ENCODE data around the gene MIDN. TPM values are rescaled to one million over a fixed set of nuclear protein-coding genes. Genes with fewer than 3 reads are reported as not detected.

The MIDN gene
- total RNA-seq, 2 experiments from 2014 or later, result 45.3 to 50.0 TPM

DNA sequence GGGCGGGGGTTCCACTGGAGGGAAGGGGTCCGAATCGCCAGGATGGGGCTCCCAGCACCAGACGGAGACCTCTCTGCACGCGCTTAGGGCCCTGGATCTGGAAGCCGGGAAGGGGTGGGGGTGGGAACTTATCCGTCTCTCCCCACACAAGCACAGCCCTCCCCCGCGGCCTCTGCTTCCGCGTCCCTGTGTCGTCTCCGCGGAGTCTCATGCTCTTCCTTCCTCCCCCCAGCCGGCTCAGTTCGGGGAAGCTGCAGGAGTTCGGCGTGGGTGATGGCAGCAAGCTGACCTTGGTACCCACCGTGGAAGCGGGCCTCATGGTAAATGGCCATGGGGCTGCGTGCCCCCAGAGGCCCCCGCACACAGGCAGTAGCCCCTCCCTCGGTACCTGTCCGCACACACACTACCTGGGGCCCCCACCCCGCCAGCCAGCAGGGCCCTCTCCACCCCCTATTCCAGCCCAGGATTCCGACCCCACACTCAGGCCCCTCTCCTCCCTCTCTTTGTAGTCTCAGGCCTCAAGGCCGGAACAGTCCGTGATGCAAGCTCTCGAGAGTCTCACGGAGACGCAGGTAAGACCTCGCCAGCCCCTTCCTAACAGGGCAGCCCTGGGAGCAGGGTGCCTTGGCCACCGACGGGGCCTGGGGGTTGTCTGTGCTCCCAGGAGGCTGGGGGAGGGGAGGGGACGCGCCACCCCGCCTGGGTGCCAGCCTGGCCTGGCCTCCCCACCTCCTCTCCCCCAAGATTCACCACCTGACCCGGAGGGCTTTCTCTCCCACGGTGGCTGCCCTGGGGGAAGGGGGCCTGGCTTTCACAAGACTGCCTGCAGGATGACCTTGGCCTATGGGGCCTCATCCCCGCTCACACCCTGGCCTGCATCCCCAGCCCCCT lies 3.2 kb downstream of the MIDN start:
- ChIA-PET CTCF (interaction anchor here (6.5 kb wide), 1 partner anchor 16 kb away, joined by 76 read pairs; the partner anchor contains the start of gene CIRBP), POLR2A (interaction anchor here (0.6 to 3.1 kb wide), 3 partner anchors 10 to 18 kb away, joined by 3 to 17 read pairs (median 4); partner anchors contain the start of genes ATP5F1D and CIRBP)

DNA sequence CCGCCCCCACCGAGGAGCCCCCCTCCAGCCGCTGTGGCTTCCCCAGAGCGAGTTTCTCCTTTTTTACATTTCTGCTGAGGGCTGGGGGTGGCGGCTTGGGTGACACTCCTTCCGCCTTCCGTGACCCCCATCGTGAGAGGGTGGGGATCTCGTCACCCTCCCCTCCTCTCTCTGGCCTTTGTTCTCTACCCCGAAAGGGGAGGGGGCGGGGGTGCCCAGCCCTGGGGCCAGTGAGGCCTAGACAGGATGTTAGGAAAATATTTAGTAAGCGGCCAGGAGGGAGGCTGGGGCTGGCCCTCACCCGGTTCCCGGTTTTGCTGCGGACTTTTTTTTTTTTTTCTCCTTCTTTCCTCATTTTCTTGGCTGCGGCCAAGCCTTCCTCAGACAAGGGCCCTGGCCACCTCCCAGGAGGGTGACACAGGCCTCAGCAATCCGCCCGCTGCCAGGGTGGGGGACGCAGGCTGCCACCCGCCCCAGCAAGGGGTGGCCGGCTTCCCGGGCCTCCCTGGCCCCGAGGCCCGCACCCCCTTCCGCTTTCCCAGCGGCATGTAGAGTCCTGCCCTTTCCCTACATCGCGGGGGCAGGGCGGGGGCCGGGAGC lies 3.9 kb downstream of the MIDN start:
- ChIA-PET POLR2A (interaction anchor here (0.7 to 3.1 kb wide), 7 partner anchors 14 to 1006 kb away, joined by 3 to 17 read pairs (median 8); partner anchors contain the start of genes CIRBP and FAM174C), CTCF (interaction anchor here (0.8 to 17.9 kb wide), 6 partner anchors 8 to 118 kb away, joined by 3 to 373 read pairs (median 6); partner anchors contain the start of genes ATP5F1D and CIRBP)

DNA sequence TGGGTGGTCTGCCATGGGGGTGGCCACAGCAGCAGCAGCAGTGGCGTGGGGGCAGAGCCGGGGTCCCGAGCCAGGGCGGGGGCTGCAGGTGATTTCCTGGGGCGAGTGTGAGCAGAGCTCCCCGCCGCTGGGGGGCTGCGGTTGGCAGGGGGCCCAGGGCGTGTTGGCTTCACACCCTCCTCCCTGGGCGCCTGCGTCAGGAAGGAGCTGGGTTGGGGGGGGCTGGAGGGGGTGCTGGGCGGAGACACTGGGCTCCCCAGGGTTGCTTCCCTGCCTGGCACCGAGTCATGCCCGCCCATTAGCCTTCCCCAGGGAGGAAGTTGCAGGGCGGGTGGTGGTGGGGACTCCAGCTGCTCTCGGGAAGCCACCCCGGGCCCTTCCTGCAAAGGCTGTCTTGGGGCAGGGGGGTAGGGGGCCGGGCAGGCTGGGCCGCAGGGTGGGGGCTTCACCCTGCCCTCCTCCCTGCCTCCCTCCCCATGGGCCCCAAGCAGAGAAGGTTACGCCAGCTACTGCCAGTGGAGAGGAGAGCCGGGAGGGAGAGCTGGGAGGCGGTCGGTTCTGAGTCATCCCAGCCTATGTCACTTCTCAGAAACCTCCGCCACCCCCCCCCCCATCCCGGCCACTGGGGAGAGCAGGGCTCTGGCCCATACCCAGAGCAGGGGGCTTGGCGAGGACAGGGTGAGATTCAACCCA lies 4.6 kb downstream of the MIDN start:
- ChIA-PET POLR2A (interaction anchor here (0.7 to 3.1 kb wide), 8 partner anchors 9 to 1005 kb away, joined by 3 to 17 read pairs (median 6); partner anchors contain the start of genes CIRBP and FAM174C), CTCF (interaction anchor here (0.5 to 17.9 kb wide), 9 partner anchors 9 to 887 kb away, joined by 3 to 373 read pairs (median 3); partner anchors contain the start of genes ATP5F1D and CIRBP)

DNA sequence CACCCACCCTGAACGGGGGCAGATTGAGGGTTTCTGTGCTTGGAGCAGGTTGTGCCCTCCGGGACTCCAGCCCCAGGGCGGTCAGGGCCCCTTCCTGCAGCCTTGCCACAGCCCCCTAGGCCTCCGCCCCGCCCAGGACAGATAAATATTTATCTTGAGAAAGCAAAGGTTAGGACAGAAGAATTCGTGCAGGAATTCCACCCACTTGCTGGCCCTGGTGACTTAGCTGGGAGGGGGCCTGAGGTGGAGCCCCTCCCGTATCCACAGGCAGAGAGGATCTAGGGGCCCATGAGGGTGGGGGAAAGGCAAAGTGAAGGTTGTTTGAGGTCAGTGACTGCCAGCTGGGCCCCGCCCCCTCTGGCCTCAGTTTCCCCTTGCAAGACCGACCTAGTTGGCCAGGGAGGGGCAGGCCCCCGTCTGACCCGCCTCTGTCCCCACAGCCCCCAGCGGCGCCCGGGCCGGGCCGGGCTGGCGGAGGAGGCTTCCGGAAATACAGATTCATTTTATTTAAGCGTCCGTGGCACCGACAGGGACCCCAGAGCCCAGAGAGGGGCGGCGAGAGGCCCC lies 5.2 kb downstream of the MIDN start:
- ChIA-PET CTCF (interaction anchor here (0.5 to 17.9 kb wide), 8 partner anchors 8 to 887 kb away, joined by 3 to 373 read pairs (median 4); partner anchors contain the start of genes ATP5F1D and CIRBP), POLR2A (interaction anchor here (0.7 to 3.1 kb wide), 6 partner anchors 10 to 267 kb away, joined by 3 to 17 read pairs (median 9); partner anchors contain the start of genes CIRBP and FAM174C)

DNA sequence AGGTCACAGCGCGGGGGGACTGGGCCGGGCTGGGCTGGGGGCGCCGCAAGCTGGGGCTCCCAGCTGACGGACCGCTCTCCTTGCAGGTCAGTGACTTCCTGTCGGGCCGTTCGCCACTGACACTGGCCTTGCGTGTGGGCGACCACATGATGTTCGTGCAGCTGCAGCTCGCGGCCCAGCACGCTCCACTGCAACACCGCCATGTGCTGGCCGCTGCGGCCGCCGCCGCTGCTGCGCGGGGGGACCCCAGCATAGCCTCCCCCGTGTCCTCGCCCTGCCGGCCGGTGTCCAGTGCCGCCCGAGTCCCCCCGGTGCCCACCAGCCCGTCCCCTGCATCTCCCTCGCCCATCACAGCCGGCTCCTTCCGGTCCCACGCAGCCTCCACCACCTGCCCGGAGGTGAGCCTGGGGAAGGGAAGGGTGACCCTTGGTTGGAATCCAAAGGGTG lies 5.7 kb downstream of the MIDN start:
- POLR2A ChIA-PET, result interaction anchor here (1.9 to 3.1 kb wide), 2 partner anchors 12 to 15 kb away, joined by 17 read pairs; partner anchors contain the start of gene CIRBP
- CTCF ChIA-PET, result interaction anchor here (6.5 to 17.9 kb wide), 2 partner anchors 10 to 14 kb away, joined by 76 to 373 read pairs; partner anchors contain the start of genes ATP5F1D and CIRBP

DNA sequence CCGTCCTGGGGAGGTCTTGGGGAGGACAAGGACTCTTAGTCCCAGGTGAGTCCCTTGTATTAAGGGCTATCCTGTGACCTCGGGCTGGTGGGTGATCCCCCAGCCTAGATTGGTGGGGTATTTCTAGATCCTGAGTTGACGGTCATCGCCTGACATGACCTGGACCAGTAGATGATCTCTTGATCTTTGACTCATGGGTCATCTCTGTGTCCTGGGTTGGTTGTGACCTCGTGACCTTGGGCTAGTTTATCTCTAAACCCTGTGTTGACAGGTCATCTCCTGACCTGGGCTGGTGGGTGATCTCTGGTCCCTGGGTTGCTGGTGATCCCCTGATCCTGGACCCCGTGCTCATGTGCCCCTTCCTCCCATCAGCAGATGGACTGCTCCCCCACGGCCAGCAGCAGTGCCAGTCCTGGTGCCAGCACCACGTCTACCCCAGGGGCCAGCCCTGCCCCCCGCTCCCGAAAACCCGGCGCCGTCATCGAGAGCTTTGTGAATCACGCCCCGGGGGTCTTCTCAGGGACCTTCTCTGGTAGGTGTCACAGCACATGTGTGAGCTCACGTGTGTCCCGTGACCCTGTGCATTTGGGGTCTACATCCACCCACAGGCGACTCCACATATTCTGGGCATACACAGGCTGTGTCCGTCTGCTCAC lies 6.3 kb downstream of the MIDN start:
- CTCF ChIA-PET, result interaction anchor here (6.5 to 17.9 kb wide), 2 partner anchors 11 to 13 kb away, joined by 76 to 373 read pairs; partner anchors contain the start of genes ATP5F1D and CIRBP
- POLR2A ChIA-PET, result interaction anchor here (1.0 kb wide), 1 partner anchor 12 kb away, joined by 4 read pairs; no protein-coding TSS in a partner anchor

DNA sequence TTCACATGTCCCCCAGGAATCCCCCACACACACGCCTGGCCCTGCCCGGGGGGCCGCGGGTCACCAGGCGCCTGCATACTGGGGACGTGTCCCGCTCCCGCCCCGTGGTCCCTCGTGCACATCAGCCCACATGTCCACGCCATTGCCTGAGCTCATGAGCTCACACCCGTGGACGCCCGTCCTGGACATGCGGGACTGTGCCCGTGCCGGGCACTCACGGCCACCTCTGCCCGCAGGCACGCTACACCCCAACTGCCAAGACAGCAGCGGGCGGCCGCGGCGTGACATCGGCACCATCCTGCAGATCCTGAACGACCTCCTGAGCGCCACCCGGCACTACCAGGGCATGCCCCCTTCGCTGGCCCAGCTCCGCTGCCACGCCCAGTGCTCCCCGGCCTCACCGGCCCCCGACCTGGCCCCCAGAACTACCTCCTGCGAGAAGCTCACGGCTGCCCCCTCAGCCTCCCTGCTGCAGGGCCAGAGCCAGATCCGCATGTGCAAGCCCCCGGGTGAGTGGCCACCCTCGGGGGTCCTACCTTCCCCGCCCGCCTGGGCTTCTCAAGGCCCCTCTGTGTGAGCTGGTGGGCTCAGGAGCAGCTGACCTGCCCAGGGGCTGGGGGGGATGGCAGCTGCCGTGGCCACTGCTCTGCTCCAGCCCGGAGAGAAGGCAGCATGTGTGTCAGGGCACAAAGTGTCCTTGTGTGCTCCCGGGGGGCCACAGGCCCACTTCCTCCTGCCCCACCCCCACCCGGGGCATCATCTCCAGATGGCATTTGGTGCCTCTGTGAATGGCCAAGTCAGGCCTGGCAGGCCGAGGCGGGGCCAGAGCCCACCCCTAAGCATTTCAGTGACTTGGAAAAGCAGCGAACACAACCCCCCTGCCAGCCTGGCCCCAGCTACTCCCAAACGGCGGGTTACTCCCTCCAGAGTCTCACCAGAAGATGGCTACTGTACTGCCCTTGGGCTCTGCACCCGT lies 7.1 kb downstream of the MIDN start:
- POLR2A ChIA-PET, result interaction anchor here (0.5 to 1.4 kb wide), 3 partner anchors 11 to 395 kb away, joined by 3 to 4 read pairs (median 4); no protein-coding TSS in a partner anchor
- CTCF ChIA-PET, result interaction anchor here (6.5 to 17.9 kb wide), 2 partner anchors 12 kb away, joined by 76 to 373 read pairs; partner anchors contain the start of genes ATP5F1D and CIRBP

DNA sequence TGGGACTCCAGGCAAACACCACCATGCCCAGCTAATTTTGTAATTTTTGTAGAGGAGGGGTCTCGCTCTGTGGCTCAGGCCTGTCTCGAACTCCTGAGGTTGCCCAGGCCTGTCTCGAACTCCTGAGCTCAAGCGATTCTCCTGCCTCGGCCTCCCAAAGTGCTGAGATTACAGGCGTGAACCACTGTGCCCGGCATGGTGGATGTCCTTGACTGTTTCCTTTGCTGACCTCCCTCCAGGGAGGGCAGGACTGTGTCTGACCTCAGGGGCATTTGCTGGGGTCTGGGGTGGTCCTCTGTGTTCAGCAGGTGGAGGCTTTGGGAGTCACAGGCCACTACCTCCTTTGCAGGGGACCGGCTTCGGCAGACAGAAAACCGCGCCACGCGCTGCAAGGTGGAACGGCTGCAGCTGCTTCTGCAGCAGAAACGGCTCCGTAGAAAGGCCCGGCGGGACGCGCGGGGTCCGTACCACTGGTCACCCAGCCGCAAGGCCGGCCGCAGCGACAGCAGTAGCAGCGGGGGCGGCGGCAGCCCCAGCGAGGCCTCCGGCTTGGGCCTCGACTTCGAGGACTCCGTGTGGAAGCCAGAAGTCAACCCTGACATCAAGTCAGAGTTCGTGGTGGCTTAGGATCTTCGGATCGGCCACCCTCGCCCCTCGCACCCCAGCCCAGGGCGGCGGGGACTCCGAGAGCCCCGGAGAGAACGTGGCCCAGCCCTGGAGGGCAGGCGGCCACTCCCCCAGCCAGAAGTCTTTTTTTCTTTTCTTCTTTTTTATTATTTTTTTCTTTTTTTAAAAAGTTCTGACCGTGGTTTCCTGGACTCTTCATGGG lies 8.5 kb downstream of the MIDN start:
- CTCF ChIA-PET, result interaction anchor here (6.5 to 17.9 kb wide), 2 partner anchors 11 to 13 kb away, joined by 76 to 373 read pairs; partner anchors contain the start of genes ATP5F1D and CIRBP
- POLR2A ChIA-PET, result interaction anchor here (0.5 to 1.4 kb wide), 2 partner anchors 10 to 12 kb away, joined by 3 to 4 read pairs; no protein-coding TSS in a partner anchor

DNA sequence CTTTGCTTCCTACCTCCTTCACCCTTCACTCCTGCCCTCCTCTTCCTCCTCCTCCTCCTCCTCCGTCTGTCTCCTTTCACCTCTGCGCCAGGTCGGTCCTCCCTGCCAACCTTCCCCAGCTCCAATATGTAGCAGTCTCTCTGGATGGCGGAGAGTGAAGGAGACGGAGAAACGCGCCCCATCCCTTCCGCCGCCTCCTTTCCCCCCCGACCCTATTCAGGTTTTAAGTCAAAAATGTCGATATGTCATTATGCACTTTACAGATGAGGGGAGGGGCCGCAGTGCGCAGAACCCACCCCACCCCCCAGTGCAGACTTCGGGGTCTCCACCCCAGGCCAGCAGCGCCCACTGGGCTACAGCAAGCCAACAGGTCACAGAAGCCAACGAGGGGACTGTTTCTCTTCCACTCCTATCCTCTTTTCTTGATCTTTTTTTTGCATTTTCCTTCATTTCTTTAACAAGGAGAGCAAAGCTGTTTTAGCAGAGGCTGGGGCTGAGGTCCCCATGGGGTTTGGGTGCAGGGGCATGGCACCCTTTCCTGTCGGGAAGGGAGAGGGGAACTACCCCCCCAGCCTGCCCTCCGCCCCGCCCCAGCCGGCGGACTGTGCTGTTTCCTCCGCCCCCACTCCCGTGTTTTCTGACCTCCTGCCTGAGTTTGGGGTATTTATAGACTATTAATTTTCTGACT lies 9.2 kb downstream of the MIDN start:
- CTCF ChIA-PET, result interaction anchor here (0.8 to 17.9 kb wide), 3 partner anchors 10 to 14 kb away, joined by 4 to 373 read pairs (median 76); partner anchors contain the start of genes ATP5F1D and CIRBP
- POLR2A ChIA-PET, result no interaction called here

DNA sequence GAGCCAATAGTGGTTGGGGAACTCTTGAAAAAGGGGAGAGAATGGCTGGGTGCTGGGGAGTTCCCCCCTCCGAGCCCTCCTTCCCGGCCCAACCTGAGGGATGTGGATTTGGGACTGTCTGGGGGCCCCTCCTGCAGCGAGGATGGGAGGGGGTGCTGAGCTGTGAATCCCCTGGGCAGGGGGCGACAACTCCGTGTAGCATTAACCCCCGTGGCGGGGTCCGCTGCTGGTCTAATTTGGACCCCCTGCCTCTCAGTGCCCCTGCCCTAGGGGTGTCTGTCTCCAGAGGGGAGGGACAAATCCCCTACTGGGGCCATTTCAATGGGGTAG lies 9.7 kb downstream of the MIDN start:
- CTCF ChIA-PET, result interaction anchor here (0.8 to 17.9 kb wide), 2 partner anchors 13 to 14 kb away, joined by 4 to 373 read pairs; partner anchors contain the start of gene ATP5F1D
- POLR2A ChIA-PET, result interaction anchor here (1.0 kb wide), 1 partner anchor 11 kb away, joined by 5 read pairs; the partner anchor contains the start of gene CIRBP

DNA sequence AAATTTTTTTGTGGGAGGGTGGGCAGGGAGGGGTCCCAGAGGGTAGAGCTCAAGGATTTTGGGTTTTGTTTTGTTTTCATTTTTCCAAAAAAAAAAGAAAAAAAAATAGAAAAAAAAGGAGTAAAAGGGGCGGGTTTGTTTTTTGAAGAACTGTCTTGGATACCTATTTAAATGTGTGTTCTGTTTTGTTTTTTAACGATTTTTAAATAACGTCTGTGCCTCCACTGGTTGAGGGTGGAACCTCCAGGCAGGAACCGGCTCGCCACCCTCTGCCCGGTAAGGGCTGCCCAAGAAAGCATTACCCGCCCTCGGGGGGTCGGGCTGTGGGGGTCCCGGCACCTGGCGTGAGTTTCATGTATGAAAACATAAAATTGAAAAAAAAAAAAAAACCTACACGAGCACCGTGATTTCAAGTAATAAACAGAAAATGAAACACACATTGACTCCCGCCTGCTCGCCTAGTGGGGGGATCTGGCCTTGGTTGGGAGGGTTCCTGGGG lies 10.4 kb downstream of the MIDN start:
- POLR2A ChIA-PET, result interaction anchor here (1.0 to 1.4 kb wide), 2 partner anchors 10 to 14 kb away, joined by 4 to 5 read pairs; partner anchors contain the start of gene CIRBP
- CTCF ChIA-PET, result interaction anchor here (17.9 kb wide), 1 partner anchor 15 kb away, joined by 373 read pairs; the partner anchor contains the start of gene ATP5F1D

DNA sequence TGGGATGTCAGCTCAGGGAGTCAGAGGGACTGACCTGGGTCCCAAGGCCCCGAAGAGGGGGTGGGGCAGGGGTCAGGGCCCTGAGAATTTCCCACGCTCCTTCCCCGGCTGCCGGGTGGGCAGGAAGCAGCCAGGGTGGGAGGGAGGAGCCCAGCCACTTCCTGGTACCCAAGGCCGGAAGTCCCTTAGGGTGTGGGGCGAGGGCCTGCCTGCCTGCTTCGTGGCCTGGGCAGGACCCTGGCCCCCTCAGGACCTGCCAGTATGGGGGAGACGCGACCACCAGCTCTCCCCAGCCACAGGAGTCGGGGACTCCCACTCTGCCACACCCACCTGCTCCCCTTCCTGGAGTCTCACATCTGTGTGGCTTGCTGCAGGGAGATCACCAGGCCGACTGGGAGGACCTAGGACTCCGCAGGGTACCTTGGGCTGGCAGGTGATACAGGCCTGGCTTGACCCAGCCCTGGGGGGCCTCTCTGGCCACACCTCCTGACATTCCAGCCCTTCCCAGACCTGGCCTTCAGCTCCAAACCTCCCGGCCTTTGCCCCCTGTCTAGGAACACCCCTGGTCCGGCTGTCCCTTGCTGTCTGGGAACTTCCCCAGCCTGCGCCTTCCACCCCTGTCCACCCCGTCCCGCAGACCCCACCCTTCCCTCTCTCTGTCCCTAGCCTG lies 11.0 kb downstream of the MIDN start:
- ChIA-PET POLR2A (interaction anchor here (0.6 to 2.5 kb wide), 5 partner anchors 9 to 95 kb away, joined by 3 to 20 read pairs (median 4); partner anchors contain the start of gene CIRBP), CTCF (interaction anchor here (17.9 kb wide), 1 partner anchor 16 kb away, joined by 373 read pairs; the partner anchor contains the start of gene ATP5F1D)

DNA sequence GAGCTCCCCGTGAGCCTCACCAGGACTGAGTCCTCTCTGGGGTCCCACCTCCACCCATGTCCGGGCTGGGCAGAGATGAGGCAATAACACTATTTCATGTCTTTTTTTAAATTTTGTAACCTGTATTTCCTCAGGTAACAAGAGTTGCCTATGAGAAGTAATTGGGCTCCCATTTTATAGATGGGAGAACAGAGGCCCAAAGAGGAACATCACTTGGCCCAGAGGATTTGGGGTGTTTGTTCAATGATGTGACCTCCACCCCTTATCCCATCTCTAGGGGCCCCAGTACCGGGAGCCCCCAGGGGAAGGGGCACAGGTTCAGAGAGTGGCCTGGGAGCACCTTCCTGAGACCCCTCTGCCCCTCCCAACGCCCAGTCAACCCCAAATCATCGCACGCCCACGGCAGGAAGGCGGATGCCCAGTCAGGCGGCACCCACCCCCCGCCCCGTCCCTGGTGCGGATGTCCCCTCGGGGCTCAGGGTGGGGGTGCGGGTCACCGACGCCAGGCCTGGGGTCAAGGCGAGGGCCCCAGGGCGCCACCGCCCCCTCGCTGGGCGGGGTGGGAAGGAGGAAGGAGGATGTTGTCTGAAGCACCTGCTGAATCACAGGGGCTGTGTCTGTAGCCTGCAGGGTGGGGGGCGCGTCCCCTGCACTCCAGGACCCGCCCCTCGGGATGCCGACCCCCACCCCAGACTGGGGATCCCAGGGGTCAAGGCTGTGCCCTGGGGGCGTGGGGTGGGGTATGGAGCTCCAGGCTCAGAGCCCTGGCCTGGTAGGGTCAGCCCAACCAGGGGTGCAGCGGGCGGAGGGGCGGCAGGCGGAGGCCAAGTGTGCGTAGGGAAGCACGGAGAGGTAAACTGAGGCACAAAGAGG lies 11.7 kb downstream of the MIDN start:
- CTCF ChIA-PET, result interaction anchor here (0.5 to 17.9 kb wide), 2 partner anchors 16 to 184 kb away, joined by 5 to 373 read pairs; partner anchors contain the start of gene ATP5F1D
- POLR2A ChIA-PET, result interaction anchor here (0.6 to 2.5 kb wide), 7 partner anchors 9 to 233 kb away, joined by 3 to 20 read pairs (median 4); partner anchors contain the start of genes ATP5F1D and CIRBP
